CD4-positive, alpha-beta T cell treated with Interleukin-4 for 1 hour (primary cell): ENCODE results near the gene CRACDL.

ENCODE experiments used
- DNase-seq, 2 donors: peaks; one replicate each; pipeline ENCODE4 v3.0.0-alpha.2; 2020 to 2022

The CRACDL gene

DNA sequence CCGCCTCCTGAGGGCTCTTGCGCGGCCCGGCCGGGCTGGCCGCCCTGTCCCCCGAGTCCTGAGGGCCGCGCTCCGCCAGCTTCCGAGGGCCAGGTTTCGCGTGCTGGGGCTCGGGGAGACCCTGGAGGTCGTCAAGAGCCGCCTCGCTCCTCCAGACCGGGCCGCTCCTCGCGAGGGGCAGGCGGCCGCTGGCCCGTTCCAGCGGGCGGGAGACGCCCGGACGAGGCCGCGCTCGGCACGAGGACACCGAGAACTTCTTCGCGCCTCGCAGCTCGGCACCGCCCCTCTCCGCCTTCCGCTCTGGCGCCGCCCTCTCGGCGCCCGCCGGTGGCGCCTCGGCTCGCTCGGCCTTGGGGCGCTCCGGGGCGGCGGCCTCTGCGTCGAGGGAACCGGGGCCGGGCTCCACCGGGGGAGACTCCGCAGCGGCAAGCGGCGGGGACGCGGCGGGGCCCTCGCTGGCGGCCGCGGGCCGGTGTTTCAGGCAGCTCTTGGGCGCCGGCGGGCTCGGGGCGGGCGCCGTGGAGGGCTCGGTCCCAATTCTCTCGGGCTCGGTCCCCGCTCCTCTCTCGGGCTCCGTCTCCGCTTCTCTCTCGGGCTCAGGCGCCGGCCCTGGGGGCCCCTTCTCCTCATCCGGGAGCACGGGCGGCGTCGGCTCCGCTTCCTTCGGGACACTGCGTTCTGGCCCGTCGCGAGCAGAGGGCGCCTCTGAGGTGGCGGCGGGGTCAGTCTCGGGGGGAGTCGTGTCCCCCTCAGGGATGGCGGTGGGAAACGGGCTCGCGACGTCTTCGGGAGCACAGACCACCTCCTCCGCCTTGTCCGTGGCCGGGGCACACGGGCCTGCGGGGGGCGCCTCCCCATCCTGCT is 113.5 kb downstream of the CRACDL start:
- DNase-seq: peak; percentile 62 to 67

DNA sequence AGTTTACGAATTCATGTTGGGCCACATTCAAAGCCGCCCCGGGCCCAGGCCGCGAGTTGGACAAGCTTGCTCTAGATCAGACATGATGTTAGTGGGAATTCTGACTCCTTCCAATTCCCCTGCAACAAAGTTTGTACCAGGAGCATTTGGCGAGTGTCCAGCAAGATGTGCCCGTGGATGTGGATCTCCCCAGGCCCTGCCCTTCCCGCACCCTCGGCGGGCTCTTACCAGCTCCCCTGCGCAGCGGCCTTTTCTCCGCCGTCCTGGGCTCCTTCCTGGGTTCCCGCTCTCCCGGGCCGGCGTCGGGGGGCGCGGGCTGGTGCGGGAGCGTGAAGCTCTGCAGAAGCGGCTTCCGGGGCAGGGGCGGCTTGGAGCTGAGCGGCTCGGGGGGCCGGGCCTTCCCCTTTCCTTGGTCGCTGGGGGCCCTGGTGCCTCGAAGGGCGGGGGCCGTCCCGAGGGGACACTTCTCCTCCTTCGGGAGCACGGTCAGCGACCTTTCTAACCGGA is 114.3 kb downstream of the CRACDL start:
- DNase-seq: no peak

DNA sequence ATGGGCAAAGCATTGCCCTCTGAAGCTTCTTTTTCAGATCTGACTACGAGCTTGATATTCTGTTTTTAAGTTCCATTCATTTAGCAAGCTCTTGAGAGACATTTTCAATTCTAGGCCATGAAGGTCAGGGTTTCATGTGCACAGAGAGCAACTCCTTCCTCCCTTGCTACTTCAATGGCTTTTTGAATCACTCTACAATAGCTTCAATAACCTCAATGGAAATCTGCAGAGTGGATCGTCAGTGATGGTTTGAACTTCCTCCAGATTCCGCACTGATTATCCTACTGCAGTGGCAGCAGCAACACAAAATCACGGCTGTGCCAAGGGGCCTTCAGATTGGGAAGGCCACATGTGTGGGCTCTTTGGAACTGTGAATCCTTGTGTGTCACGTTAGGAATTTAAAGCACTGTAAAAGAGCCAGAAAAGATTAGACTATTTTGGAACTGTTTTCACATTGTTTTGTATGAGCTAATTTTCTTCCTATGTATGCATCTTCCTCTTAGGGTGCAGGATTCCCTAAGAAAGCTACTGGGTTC is 116.7 kb downstream of the CRACDL start:
- DNase-seq: no peak

DNA sequence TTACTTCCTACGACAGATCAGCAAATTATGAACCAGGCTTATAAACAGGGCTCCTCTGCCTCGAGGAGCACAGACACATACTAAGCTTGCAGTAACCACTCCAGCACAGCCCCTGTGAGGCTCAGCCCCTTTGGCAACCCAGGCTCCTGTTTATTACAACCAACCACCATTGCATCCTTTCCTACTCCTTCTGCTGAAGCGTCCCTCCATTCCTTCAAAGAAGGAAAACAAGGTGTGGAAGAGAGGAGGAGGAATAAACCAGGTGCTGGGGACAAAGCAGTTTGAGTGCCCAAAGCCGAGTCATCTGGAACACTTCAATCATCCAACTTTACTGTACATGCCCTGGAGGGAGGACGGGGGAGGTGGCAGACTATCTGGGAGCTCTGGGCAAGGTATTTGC is 117.9 kb downstream of the CRACDL start:
- no peak for DNase-seq

DNA sequence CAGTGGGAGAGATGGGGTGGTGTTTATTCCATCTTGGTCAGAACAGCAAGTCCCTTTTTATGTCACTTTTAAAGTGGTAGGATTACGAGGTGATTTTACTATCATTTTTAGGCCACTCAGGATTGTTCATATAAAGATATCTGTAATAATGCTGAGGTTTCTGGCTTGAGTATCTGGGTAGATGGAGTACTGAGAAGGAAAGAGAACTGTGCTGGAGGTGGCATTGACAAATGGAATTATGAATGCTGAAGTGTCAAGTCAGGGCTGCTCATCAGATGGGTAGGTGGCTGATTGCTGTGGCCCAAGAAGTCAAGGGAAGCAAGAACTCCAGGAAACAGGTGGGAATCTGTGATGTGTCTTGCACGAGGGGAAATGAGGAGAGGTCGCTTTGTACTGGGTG is 119.7 kb downstream of the CRACDL start:
- DNase-seq: no peak

DNA sequence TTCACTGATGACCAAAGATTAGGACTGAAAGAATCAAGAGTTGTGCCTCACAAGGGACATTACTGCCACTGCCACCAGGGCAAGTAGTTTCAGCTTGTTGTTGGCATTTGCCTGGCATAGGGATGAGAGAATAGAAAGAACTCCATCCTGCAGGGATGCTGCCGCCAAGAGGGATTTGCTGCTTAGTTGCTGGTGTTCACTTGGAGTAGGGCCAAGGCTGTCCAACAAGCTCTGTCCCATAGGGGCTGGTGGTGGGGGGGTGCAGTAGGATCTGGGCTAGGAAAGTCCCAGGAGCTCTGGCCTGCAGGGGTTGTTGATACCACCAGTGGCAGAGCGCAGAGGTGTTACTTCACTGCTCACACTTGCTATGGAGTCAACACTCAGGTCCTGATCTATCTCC is 120.2 kb downstream of the CRACDL start:
- DNase-seq: no peak

DNA sequence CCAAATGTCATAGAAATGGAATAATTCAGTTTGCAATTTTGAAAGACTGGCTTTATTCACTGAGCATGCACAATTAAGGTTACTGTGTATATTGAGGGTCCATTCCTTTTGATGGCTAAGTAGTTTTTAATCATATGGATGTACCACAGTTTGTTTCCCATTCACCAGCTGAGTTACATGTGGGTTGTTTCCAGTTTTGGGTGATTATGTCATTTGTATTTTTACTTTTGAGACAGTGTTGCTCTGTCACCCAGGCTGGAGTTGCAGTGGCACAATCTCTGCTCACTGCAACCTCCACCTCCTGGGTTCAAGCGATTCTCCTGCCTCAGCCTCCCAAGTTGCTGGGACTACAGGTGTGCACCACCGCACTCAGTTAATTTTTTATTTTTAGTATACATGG is 124.3 kb downstream of the CRACDL start:
- DNase-seq: no peak

DNA sequence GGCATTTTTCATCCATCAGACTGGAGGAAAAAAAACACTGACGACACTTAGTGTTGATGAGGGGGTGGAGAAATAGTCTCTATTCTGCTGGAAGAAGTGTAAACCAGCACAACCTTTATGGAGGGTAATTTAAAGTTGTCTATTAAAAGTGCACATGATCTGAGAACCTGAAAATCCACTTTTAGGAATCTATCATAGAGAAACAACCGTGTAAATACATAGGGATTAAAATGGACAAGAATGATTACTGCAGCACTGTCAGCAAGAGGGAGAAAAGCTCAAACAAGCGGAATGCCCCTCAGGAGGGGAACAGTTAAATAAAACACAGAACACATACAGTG is 125.5 kb downstream of the CRACDL start:
- no peak for DNase-seq

DNA sequence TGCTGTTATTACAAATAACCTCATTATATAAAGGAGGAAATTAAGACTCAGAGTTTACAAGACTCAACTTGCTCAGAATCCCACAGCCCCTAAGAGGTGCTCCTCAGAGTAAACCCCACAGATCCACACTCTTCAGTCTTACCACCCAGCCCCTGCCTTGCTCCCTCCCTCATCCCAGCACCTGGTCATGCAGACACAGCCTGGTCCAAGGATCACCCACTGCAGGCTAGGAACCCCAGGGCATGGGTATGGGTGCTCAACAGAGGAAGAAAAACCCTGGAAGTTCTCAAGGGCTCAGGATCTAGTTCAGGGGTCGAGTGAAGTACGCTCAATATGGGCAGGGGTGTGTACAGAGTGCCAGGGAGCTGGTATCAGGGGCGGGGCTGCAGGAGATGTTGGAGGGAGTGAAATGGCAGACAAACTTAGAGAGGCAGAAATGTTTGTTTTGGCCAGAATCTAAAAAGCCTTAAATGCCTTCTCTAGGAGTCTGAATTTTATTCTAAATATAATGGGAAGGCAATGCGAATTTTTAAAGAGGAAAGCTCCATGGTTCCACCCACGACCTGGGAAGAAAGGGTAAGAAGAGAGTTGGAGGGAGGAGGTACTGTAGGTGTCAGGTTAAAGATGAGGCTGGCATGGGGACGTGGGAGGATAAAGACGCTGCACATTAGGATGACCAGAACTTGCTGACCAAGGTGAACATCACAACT is 126.0 kb downstream of the CRACDL start:
- DNase-seq: no peak

DNA sequence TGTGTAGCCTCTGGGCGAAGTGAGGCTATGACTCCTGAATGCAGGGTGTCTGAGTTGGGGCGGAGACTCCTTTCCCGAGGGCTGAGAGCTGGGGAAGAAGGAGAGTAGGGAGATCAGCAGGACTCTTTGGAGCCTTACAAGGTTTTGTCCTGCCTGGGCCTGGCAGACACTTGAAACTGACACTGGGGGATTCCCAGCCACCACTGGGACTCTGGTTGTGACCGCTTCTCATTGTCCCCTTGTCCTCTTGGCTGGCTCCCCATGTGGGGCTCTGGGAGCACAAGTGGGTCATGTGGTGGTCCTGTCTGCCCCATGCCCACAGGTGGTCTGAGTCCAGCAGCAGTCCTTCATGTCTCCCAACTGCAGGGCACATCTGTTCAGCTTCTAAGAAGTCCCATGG is 126.9 kb downstream of the CRACDL start:
- no peak for DNase-seq

DNA sequence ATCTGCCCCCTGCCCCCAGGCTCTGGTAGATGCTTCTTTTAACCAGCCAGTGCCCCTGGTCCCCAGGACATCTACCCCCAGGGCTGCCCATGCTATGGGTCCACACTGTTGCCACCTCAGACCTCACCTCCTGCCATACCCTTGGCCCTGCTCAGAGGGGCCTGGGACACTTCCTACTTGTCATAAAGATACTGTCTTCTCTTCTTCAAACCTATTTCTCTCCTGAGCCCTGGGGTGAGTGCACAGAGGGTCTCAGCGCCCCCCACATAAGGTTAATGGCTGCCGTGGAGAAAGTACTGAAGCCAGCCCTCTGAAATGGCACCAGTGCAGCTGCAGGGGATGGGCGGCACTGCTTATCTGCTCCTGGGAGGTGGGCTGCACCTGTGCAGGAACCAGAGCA is 127.5 kb downstream of the CRACDL start:
- DNase-seq: no peak

DNA sequence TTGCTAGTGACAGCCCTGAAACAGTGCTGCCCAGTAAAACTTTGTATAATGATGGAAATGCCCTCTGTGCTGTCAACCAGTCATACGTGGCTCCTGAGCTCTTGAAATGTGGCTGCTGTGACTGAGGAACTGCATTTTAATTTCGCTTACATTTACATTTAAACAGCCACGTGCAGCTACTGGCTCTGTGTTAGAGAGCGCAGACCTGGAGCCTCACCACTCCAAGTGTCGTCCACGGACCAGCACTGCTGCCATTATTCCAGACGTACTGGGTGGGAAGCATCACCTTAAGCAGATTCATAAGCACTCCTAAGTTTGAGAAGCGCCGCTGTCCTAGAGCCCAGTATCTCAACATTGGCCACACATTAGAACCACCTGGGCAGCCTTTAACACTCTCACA is 128.1 kb downstream of the CRACDL start:
- DNase-seq: no peak

DNA sequence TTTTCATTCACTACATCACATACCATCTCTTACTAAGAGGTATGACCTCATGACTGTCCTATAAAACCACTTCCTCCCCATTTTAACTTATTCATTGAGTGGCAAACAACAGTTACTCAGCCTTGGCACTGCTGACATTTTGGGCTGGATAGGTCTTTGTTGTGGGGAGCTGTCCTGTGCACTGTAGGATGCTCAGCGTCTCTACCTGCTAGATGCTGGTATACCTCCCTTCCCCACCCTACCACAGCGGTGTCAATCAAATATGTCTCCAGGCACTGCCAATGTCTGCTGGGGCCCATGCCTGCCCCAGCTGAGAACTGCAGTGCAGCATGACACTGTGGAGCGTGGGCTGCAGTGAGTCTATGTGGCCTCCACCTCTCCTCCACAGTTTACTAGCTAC is 128.8 kb downstream of the CRACDL start:
- no peak for DNase-seq

DNA sequence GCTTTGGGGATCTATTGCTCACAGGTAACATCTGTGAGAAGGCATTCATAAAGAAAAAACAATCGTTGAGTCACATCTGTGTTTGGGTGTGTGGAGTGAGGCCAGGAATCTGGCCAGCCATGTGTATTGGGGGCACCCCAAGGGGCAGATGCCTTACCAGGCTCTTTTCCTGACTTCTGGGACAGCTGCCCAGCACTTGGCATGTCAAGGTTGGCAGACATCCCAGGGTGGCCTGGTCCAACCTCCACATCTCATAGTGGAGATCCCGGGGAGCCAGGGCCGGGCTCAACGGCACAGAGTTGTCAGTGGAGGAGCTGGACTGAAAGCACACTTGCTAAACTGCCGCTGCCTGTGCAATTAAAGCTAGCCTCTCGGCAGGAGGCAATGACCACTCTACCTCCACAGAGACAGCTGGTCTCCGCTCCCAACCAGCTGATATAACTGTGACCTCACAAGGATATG is 129.8 kb downstream of the CRACDL start:
- DNase-seq: no peak

DNA sequence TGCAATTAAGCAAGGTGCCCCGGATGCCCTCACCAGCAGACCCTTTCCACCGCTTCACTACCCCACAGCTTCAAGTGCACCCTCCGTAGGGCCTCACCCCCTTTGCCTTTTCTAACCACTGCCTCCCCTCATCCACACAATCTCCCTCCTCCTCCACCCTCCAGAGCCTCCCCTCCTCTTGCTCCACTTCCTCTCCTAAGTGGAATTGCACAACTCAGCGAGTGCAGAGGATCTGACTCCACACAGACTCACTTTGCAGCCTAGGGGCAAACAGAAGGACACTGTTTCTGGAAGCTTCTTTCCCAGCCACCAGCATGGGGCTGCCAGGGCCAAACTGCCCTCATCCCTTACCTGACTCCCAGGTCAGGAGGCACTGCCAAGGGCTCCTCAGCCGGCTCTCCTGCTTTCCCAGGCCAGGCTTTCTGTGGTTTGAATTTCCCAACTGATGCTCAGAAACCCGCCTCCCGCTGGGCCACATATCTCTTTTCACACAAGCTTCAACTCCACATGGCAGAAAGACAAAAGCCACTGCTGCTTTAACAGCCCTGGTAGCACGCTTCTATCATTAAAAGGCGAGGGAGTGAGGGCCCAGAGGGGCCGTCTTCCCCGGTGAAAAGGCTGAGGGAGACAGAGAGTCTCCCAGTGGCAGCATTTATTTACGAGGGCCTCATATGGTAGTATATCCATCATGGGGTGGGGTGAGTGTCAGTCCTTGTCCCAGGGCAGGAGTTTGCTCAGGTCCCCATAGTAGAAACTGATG is 130.4 kb downstream of the CRACDL start:
- DNase-seq: peak in 1 of 2 donors; percentile 40

DNA sequence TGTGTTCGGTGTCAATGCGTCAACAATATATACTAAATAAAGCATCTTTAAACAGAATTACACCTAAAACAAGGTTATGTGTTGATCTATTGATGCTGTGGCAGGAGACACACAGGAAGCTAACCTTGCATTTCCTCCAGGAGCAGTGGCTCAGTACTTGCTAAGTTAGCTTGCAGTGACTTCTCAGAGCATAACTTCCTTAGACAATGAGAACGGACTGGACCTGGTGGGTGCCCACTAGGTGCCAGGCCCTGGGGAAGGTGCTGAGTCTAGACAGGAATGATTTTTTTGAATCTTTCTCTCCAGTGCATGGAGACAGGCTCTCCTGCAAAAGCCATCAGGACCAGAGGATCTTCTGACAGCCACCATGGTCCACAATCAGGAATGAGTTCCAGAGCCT is 131.3 kb downstream of the CRACDL start:
- DNase-seq: no peak

DNA sequence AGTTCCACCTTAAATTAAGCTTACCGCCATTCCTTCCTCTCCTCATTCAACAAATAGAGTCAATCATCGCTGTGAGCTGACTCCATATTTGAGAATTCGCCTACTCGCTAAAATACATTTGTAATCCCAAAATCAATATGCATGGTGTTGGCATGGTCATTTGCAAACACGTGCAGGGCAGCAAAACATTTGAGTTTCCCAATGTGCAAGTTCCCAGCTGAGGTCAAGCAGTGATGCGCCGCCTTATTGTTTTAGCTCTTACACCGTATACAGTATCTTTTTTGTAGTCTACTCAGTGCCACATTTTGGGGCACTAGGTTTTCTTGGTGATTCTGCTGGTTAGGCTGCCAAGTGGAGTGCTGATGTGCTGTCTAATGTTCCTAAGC is 131.8 kb downstream of the CRACDL start:
- no peak for DNase-seq

DNA sequence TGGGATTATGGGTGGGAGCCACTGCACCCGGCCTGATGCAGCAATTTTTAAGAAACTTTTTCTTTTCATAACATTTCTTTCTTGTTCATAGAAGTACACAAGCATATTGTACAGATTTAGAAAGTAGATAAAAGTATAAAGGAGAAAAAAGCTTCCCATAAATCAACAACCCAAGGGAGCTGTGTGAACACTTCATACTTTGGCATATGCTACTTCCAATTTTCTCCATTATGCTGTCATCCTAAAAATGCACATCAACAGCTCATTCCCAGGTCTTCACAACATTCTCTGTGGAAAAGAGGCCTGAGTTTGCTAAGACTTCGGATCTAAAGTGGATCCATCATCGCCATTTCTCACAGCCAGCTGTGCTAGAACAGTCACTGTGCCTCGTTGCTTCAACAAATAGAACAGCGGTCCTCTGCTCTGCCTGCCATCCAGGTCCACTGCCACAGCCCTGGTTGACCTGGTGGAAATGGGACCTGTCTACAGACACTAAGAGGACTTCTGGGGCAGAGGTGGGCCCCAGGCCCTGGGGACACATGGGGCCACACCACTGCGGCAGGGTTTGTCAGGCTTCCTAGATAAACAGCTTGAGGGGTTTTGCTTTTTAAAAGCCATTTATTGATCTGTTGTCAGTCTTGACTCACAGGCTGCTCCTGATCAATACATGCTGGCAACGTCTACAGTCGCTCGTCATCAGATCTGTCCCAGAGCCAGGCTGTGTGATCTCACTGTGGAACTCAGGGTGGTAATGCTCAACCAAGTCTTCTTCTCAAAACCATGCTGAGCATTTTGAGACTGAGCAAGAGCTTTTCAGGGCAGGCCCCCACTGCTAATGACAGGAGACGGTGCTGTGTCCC is 132.4 kb downstream of the CRACDL start:
- DNase-seq: no peak

DNA sequence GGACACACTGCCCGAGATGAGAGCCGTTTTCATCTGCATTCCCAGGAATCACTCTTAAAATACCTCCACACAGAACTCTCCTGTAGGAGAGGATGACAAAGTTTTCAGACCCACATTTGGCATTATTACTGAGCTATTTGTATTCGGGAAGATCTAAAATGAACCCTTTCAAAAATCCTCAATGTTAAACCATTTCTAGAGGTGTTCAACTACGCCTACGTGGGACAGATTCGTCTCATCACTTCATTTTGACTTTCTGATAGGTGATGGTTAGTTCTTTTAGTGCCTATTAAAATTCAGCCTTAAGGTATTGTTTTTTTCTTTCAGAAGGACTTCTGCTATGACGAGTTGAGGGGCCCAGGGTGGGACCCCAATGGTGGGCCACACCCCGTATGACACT is 133.7 kb downstream of the CRACDL start:
- DNase-seq: no peak

DNA sequence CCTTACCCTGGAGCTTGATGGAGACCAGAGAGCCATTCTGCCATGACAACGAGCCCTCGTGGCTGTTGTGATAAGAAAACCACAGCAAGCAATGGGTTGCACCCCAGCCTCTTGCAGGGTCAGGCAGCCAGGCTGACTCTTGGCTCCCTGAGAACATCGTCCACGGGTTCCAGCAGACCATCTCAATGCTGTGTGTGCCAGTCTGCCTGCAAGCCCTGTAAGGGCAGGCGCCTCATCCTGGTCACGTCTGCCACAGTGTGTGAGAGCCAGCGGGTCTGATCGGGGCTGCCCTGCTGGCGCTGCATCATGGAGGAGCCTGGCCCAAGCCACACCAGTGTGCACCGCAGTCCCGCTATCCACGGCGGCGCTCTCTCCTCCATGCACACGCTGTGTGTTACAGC is 134.1 kb downstream of the CRACDL start:
- DNase-seq: no peak

DNA sequence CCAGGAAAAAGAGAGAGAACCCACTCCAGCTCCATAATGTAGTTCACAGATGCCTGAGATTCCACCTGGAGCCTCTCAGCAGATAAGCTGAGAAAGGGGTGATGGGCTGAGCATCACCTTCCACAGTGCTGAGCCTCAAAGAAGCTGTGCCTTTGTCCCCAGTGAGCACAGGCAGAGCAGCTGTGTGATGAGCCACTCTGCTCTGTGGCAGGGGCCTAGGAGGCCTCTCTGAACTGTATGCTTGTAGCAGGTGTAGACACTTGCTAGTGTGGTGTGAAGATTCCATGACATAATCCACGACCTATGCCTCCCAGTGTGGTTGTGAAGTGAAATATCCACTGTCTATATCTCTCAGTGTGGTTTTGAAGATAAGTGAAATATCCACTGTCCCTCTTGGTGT is 134.7 kb downstream of the CRACDL start:
- DNase-seq: no peak

DNA sequence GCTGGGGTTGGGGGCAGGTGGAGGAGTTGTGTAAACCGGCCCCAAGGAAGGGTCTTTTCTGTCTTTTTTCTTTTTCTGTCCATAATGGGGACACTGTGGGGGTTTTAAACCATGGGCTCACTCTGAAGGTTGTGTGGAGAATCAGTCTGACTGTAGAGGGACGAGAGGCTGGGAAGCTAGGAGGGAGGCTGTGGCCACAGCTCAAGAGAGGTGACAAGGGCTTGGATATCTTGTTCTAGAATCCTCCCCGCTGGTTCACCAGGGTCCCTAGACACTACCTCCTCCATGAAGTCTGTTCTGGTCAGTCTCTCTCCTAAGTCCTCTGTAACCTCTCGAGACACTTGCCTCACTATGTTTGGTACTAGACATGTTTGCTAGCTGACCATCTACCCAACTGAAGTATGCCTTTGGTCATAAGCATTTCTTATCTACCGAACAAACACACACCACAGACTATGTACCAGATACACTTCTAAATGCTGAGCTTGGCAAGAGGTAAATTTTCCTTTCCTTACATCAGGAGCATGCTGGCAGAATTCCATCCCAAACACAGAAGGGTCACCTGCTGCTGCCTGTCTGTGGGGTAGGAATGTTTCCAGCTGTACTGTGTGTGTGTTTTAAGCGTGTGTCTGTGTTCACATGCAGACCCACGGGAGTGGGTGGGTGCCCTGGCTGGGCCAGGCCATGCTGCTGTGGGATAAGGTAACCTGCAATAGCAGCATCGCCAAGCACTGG is 135.5 kb downstream of the CRACDL start:
- no peak for DNase-seq
